SU-DHL-6 (cell line): ENCODE measurements around the gene PIGL.

Source experiments
- H2AFZ ChIP-seq: fragments of 200-600 bp; sonication (generic); 2 replicates; pipeline ENCODE4 v1.6.1; 2014; ENCODE audit warnings: low read depth, mild to moderate bottlenecking, moderate library complexity, mixed read lengths, antibody characterized with exemption, low read length; ENCODE audit not compliant: severe bottlenecking
- H3F3A ChIP-seq: fragments of 200-600 bp; shearing (Covaris generic); 2 replicates; pipeline ENCODE4 v1.6.0; 2016; ENCODE audit warnings: antibody characterized with exemption, mild to moderate bottlenecking; ENCODE audit not compliant: insufficient read depth
- H3K27ac ChIP-seq: fragments of 200-600 bp; sonication (generic); 2 replicates; pipeline ENCODE4 v1.5.1; 2016; ENCODE audit warnings: low read depth, mild to moderate bottlenecking, low read length, moderate library complexity, mixed read lengths
- H3K27me3 ChIP-seq: fragments of 200-600 bp; sonication (generic), shearing (Covaris generic); 2 replicates; pipeline ENCODE4 v1.6.0; 2014; ENCODE audit warnings: mild to moderate bottlenecking, low read length
- H3K36me3 ChIP-seq: fragments of 200-600 bp; sonication (generic); 2 replicates; pipeline ENCODE4 v1.6.1; 2014; ENCODE audit warnings: mild to moderate bottlenecking, low read length, mixed read lengths
- H3K4me2 ChIP-seq: fragments of 300-600, 200-600 bp; shearing (Covaris generic), sonication (generic); 2 replicates; pipeline ENCODE4 v1.6.0; 2014; ENCODE audit warnings: low read length, low read depth, mild to moderate bottlenecking; ENCODE audit not compliant: poor library complexity, severe bottlenecking
- H3K4me3 ChIP-seq: fragments of 200-600 bp; sonication (generic); 2 replicates; pipeline ENCODE4 v1.5.1; 2014; ENCODE audit warnings: antibody characterized with exemption, low read length, mild to moderate bottlenecking, mixed read lengths; ENCODE audit not compliant: insufficient read depth, poor library complexity, severe bottlenecking
- H3K79me2 ChIP-seq: fragments of 200-600 bp; sonication (generic); 2 replicates; pipeline ENCODE4 v1.6.1; 2014; ENCODE audit warnings: mild to moderate bottlenecking, low read length, moderate library complexity; ENCODE audit not compliant: insufficient read depth
- H3K9ac ChIP-seq: fragments of 200-600 bp; sonication (generic); 2 replicates; pipeline ENCODE4 v1.7.0; 2014; ENCODE audit warnings: mild to moderate bottlenecking, low read length
- H3K9me2 ChIP-seq: fragments of 200-600 bp; sonication (generic); replicated peaks from 2 replicates; pipeline ENCODE4 v1.6.1; 2014; ENCODE audit warnings: low read length; ENCODE audit not compliant: insufficient read depth
- H3K9me3 ChIP-seq: fragments of 200-600 bp; sonication (generic); 2 replicates; pipeline ENCODE4 v1.6.1; 2014; ENCODE audit warnings: low read length, mixed read lengths; ENCODE audit not compliant: insufficient read depth
- H4K20me1 ChIP-seq: fragments of 200-600 bp; sonication (generic); 2 replicates; pipeline ENCODE4 v1.6.1; 2014; ENCODE audit warnings: low read depth, mild to moderate bottlenecking, antibody characterized with exemption, low read length, moderate library complexity, mixed read lengths
- CTCF ChIP-seq: fragments of 200-600 bp; sonication (generic); IDR thresholded peaks from one replicate; pipeline ENCODE4 v1.5.1; 2017; ENCODE audit warnings: antibody characterized with exemption, mild to moderate bottlenecking, low read length, moderate library complexity; ENCODE audit not compliant: insufficient read depth, poor library complexity, severe bottlenecking
- EZH2phosphoT487 ChIP-seq: fragments of 200-600 bp; sonication (generic), shearing (Covaris generic); conservative IDR thresholded peaks from 2 replicates; pipeline ENCODE4 v1.6.1; 2018; ENCODE audit warnings: mild to moderate bottlenecking, antibody characterized with exemption, low read length, moderate library complexity, mixed read lengths

PIGL gene

GRCh38 chr17:16339959-16340358 lies 122.9 kb downstream of the PIGL start:
- no peaks in the 10 kb centered on the region for H3K36me3 ChIP-seq
- H4K20me1 ChIP-seq: no peaks in the 10 kb centered on the region
- H3K4me3 ChIP-seq: no peak overlapping the region
- peaks cover 4% of the 10 kb centered on the region; the same call in 1 of the 2 replicates for H3F3A ChIP-seq
- no peaks in the 10 kb centered on the region for H3K9me3 ChIP-seq
- no peak overlapping the region for H2AFZ ChIP-seq
- TF ChIP-seq EZH2phosphoT487 (no peak), CTCF (no peak)
- no peaks in the 10 kb centered on the region for H3K79me2 ChIP-seq
- no peak overlapping the region for H3K4me2 ChIP-seq
- no peaks in the 10 kb centered on the region for H3K9me2 ChIP-seq
- no peak overlapping the region for H3K27ac ChIP-seq
- no peaks in the 10 kb centered on the region for H3K27me3 ChIP-seq
- H3K9ac ChIP-seq: no peak overlapping the region

DNA sequence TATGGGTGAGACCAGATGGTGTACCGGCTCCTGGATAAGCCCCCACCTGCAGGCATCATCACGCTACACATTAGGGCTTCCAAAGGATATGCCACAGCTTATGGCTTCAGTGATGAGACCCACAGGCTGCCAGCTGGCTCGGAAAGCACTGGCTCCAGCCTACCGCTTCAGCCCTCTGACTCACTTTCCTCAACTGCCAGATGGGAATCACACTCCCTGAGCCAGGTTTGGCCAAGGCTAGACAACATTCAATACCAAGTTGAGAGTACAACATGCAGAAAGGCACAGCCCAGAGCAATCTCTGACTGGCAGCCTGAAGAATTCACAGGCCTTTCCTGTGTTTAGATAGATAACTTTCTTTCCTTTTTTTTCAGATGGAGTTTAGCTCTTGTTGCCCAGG lies 126.0 kb downstream of the PIGL start:
- no peaks in the 10 kb centered on the region for H3K27me3 ChIP-seq
- peaks cover 4% of the 10 kb centered on the region; the same call in 1 of the 2 replicates for H3F3A ChIP-seq
- H3K9me3 ChIP-seq: no peaks in the 10 kb centered on the region
- H4K20me1 ChIP-seq: no peaks in the 10 kb centered on the region
- H3K9me2 ChIP-seq: no peaks in the 10 kb centered on the region
- no peak overlapping the region for H2AFZ ChIP-seq
- no peak overlapping the region for H3K4me3 ChIP-seq
- no peak overlapping the region for H3K9ac ChIP-seq
- no peak overlapping the region for H3K27ac ChIP-seq
- H3K79me2 ChIP-seq: no peaks in the 10 kb centered on the region
- peaks cover 8% of the 10 kb centered on the region; the same call in 1 of the 2 replicates for H3K36me3 ChIP-seq
- TF ChIP-seq EZH2phosphoT487 (no peak), CTCF (no peak)
- H3K4me2 ChIP-seq: no peak overlapping the region

DNA sequence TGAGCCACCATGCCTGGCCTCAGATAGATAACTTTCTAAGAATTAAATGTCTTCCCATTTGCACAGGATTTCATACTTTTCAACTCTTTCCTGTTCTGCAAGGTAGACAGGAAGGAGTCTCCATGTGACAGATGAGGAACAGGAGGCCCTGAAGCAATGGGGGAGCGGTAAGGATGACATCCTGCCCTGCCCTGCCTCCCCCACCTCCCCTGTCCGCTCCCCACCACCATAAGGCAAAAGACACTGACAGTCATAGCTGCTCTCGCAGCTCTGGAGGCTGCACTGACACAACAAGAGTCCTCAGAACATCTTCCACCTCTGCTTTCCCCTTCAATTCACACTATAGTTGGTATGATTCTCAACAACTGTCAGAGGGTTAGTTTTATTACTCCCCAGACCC lies 126.6 kb downstream of the PIGL start:
- no peak overlapping the region for H3K9ac ChIP-seq
- H3K4me2 ChIP-seq: no peak overlapping the region
- H3K4me3 ChIP-seq: no peak overlapping the region
- H3K9me2 ChIP-seq: no peaks in the 10 kb centered on the region
- H3K36me3 ChIP-seq: peaks cover 9% of the 10 kb centered on the region; the same call in 1 of the 2 replicates
- no peak overlapping the region for H2AFZ ChIP-seq
- no peak overlapping the region for H3K27ac ChIP-seq
- H3F3A ChIP-seq: peaks cover 4% of the 10 kb centered on the region; the same call in 1 of the 2 replicates
- H3K79me2 ChIP-seq: no peaks in the 10 kb centered on the region; the same call in 1 of the 2 replicates
- no peak for TF ChIP-seq EZH2phosphoT487
- TF ChIP-seq CTCF: no peak
- H3K27me3 ChIP-seq: no peaks in the 10 kb centered on the region
- H4K20me1 ChIP-seq: no peaks in the 10 kb centered on the region
- no peaks in the 10 kb centered on the region for H3K9me3 ChIP-seq

GRCh38 chr17:16345565-16345964 lies 128.6 kb downstream of the PIGL start:
- Histone ChIP-seq H3K27me3 (no peaks in the 10 kb centered on the region), H3K9me2 (no peaks in the 10 kb centered on the region), H3F3A (peaks cover 15% of the 10 kb centered on the region), H4K20me1 (no peaks in the 10 kb centered on the region), H3K36me3 (peaks cover 15% of the 10 kb centered on the region; the same call in 1 of the 2 replicates), H3K79me2 (peaks cover 3% of the 10 kb centered on the region), H3K4me3 (no peak overlapping the region), H3K9ac (no peak overlapping the region), H3K27ac (no peak overlapping the region), H2AFZ (no peak overlapping the region), H3K9me3 (no peaks in the 10 kb centered on the region), H3K4me2 (no peak overlapping the region)
- TF ChIP-seq EZH2phosphoT487 (no peak), CTCF (no peak)
